ENCODE measurements around the gene TRPM6.

Gene TRPM6

GRCh38 chr9:74803376-74804017 lies 84.2 kb downstream of the TRPM6 start:
- H3K27ac ChIP-seq (ENCODE audit: low read depth, low read length), result no peak overlapping the region
- no peak overlapping the region for H3K4me3 ChIP-seq (ENCODE audit: low read length)
- no peak for TF ChIP-seq CTCF (IDR thresholded peaks at IDR 0.05; ENCODE audit: low read depth, low read length, poor library complexity, severe bottlenecking)

DNA sequence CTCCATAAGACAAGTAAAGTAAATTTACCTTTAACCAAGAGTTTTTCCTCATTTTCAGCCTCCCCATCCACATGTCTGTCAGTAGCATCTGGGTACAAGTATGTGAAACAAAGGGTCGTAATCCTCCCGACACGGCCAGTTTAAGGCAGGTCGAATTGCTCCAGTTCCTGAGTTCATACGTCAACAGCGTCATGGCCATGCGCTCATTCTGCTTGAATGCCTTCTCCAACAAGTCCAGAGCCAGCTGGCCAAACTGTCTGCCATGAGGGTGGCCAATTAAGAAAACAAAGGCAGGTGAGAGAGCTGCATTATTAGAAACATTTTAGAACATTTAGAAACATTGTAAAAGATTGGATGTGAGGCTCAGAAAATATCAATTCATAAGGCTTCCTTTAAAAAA lies 87.5 kb downstream of the TRPM6 start:
- Histone ChIP-seq H3K79me2 (ENCODE audit: control insufficient read depth, low read length) (no peaks in the 10 kb centered on the region), H3K4me3 (ENCODE audit: low read length) (no peak overlapping the region), H3K4me1 (ENCODE audit: control insufficient read depth, low read length) (no peaks in the 10 kb centered on the region), H3K27me3 (ENCODE audit: control insufficient read depth, low read length) (peaks cover 6% of the 10 kb centered on the region; the same call in 1 of the 2 replicates), H3K9me3 (ENCODE audit: control insufficient read depth, insufficient read depth, low read length) (no peaks in the 10 kb centered on the region), H3K27ac (ENCODE audit: low read depth, low read length) (no peak overlapping the region), H3F3A (ENCODE audit: control insufficient read depth, insufficient read depth) (no peaks in the 10 kb centered on the region), H3K36me3 (ENCODE audit: control insufficient read depth, low read length) (no peaks in the 10 kb centered on the region), H3K4me2 (ENCODE audit: low read length) (no peak overlapping the region), H3K9me2 (replicated peaks; ENCODE audit: control insufficient read depth, low read length) (no peaks in the 10 kb centered on the region), H4K20me1 (ENCODE audit: control insufficient read depth, insufficient read depth, low read depth, low read length) (no peaks in the 10 kb centered on the region)
- no peak for TF ChIP-seq CTCF (IDR thresholded peaks at IDR 0.05; ENCODE audit: low read depth, low read length, poor library complexity, severe bottlenecking)
- TF ChIP-seq EZH2phosphoT487 (IDR thresholded peaks at IDR 0.05; ENCODE audit: borderline replicate concordance, low read length), result no peak

More at GRCh38 chr9:74803376-74804017, 84.2 kb downstream of the TRPM6 start:
- Histone ChIP-seq H3K27me3 (ENCODE audit: control insufficient read depth, low read length) (0 out of 2 replicates have a peak, but pooled peaks cover 2% of the 10 kb centered on the region), H4K20me1 (ENCODE audit: control insufficient read depth, insufficient read depth, low read depth, low read length) (no peaks in the 10 kb centered on the region), H3K9me2 (replicated peaks; ENCODE audit: control insufficient read depth, low read length) (no peaks in the 10 kb centered on the region), H3K4me2 (ENCODE audit: low read length) (no peak overlapping the region), H3F3A (ENCODE audit: control insufficient read depth, insufficient read depth) (no peaks in the 10 kb centered on the region), H3K4me1 (ENCODE audit: control insufficient read depth, low read length) (no peaks in the 10 kb centered on the region), H3K9me3 (ENCODE audit: control insufficient read depth, insufficient read depth, low read length) (no peaks in the 10 kb centered on the region), H3K79me2 (ENCODE audit: control insufficient read depth, low read length) (no peaks in the 10 kb centered on the region), H3K36me3 (ENCODE audit: control insufficient read depth, low read length) (no peaks in the 10 kb centered on the region)

DNA sequence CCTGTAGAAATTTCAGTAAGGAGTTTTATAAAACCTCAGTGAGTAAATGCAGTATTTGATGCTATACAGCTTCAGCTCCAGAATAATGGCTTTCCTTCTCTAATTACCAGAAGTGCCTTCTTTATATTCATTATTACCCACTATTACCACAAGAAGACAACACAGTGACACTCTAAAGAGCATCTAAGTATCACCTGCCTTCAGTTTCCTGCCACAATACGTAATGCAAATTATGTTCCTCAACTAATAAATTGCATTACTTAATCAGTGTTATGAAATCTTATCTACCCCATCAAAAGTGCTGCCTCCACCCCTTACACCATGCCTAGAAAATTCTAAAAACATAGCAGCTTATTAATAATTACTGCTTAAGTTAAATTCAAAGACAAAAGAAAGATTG lies 91.9 kb downstream of the TRPM6 start:
- TF ChIP-seq EZH2phosphoT487 (IDR thresholded peaks at IDR 0.05; ENCODE audit: borderline replicate concordance, low read length), result no peak
- no peak for TF ChIP-seq CTCF (IDR thresholded peaks at IDR 0.05; ENCODE audit: low read depth, low read length, poor library complexity, severe bottlenecking)
- H4K20me1 ChIP-seq (ENCODE audit: control insufficient read depth, insufficient read depth, low read depth, low read length), result no peaks in the 10 kb centered on the region
- H3K4me3 ChIP-seq (ENCODE audit: low read length), result no peak overlapping the region
- no peaks in the 10 kb centered on the region for H3F3A ChIP-seq (ENCODE audit: control insufficient read depth, insufficient read depth)
- no peak overlapping the region for H3K4me2 ChIP-seq (ENCODE audit: low read length)
- peaks cover 6% of the 10 kb centered on the region; the same call in 1 of the 2 replicates for H3K27me3 ChIP-seq (ENCODE audit: control insufficient read depth, low read length)
- H3K9me2 ChIP-seq (replicated peaks; ENCODE audit: control insufficient read depth, low read length), result no peaks in the 10 kb centered on the region
- no peaks in the 10 kb centered on the region for H3K79me2 ChIP-seq (ENCODE audit: control insufficient read depth, low read length)
- H3K9me3 ChIP-seq (ENCODE audit: control insufficient read depth, insufficient read depth, low read length), result no peaks in the 10 kb centered on the region
- no peak overlapping the region for H3K27ac ChIP-seq (ENCODE audit: low read depth, low read length)
- H3K36me3 ChIP-seq (ENCODE audit: control insufficient read depth, low read length), result no peaks in the 10 kb centered on the region
- H3K4me1 ChIP-seq (ENCODE audit: control insufficient read depth, low read length), result no peaks in the 10 kb centered on the region

Measured in DOHH2 (cell line).